Measurements from ENCODE around the gene METRNL. TPM values are rescaled to one million over a fixed set of nuclear protein-coding genes. Genes with fewer than 3 reads are reported as not detected.

Gene METRNL
- total RNA-seq, 4 donors from 2014 or later, result 80.3 to 137 (median 87.7) TPM

DNA sequence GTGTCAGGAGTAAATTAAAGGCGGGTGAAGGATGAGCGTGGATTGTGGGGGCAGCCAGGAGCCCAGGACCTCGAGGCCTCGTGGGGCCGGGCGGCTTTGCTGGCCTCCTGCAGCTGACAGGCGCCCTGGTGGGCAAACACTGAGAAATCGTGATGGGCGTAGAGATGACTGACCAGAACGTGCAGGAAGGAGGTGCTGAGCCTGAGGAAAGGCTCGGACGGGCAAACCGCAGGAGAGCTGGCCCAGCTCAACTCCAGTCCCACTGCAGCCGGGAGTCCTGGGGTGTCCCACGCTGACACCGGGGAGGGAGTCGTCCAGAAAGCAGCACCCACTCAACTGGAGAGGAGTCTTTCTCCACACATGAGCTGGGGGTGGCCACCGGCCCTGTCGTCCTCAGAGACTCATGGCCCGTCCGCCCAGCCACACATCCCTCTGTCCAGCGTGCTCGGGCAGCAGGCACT lies 36.9 kb downstream of the METRNL start:
- Histone ChIP-seq H3K4me1 (peaks cover 0 to 10% (median 0%) of the 10 kb centered on the region in 3 donors), H3K4me3 (no peak overlapping the region), H3K9me3 (no peaks in the 10 kb centered on the region), H3K36me3 (no peaks in the 10 kb centered on the region), H3K27me3 (peaks cover 0 to 29% (median 0%) of the 10 kb centered on the region in 4 donors), H3K27ac (no peak overlapping the region)
- TF ChIP-seq, protein P1, sequence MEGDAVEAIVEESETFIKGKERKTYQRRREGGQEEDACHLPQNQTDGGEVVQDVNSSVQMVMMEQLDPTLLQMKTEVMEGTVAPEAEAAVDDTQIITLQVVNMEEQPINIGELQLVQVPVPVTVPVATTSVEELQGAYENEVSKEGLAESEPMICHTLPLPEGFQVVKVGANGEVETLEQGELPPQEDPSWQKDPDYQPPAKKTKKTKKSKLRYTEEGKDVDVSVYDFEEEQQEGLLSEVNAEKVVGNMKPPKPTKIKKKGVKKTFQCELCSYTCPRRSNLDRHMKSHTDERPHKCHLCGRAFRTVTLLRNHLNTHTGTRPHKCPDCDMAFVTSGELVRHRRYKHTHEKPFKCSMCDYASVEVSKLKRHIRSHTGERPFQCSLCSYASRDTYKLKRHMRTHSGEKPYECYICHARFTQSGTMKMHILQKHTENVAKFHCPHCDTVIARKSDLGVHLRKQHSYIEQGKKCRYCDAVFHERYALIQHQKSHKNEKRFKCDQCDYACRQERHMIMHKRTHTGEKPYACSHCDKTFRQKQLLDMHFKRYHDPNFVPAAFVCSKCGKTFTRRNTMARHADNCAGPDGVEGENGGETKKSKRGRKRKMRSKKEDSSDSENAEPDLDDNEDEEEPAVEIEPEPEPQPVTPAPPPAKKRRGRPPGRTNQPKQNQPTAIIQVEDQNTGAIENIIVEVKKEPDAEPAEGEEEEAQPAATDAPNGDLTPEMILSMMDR (IDR thresholded peaks at IDR 0.05), result no peak
- no peak for TF ChIP-seq POLR2A (IDR thresholded peaks at IDR 0.05)
- intact Hi-C loops (cut with DNase I), result no loop called here
- 82 to 87% methylated on average over 13 to 23 of the region's 23 CpGs for WGBS, 2 donors
- no peak for DNase-seq

DNA sequence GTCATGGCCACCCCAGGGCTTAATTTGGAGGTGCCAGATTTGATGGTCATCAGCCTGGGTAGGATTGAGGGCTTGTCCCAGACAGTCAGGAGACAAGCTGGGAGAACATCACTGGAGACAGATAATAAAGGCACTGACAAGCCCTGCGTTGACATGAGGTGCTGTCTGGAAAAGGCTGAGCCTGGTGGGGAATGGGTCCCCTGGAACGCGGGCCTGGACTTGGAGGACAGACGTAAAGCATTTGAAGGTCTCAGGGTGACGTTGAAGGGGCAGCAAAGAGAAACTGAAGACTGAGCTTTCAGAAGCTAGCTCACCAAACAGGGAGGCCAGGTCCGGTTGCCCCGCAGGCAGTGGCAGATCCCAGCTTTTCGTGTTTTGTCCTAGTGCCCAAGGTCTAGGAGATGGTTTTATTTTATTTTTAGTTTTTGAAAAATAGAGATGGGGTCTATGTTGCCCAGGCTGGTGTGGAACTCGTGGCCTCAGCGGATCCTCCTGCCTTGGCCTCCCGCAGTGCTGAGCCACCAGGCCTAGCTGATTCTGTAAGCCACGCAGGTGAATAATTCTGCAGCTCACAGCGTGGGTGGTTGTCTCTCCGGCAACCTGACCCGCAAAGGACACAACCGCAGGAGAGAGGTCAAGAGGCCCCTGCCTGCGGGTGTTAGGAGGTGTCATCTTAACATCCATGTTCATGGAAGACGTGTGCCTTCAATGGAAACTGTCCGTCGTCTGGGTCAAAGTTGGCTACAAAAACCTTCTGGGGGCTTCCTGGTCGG lies 37.6 kb downstream of the METRNL start:
- H3K4me1 ChIP-seq, result peaks cover 0 to 7% (median 0%) of the 10 kb centered on the region in 3 donors
- intact Hi-C loops (cut with DNase I), result no loop called here
- H3K27me3 ChIP-seq, result peaks cover 0 to 29% (median 0%) of the 10 kb centered on the region in 4 donors
- TF ChIP-seq POLR2A (IDR thresholded peaks at IDR 0.05), result no peak
- TF ChIP-seq, protein P1 (IDR thresholded peaks at IDR 0.05), result no peak
- no peak overlapping the region for H3K27ac ChIP-seq
- 87 to 89% methylated on average over 21 of the region's 21 CpGs for WGBS, 2 donors
- H3K9me3 ChIP-seq, result no peaks in the 10 kb centered on the region
- no peaks in the 10 kb centered on the region for H3K36me3 ChIP-seq
- no peak overlapping the region for H3K4me3 ChIP-seq
- DNase-seq, result no peak

DNA sequence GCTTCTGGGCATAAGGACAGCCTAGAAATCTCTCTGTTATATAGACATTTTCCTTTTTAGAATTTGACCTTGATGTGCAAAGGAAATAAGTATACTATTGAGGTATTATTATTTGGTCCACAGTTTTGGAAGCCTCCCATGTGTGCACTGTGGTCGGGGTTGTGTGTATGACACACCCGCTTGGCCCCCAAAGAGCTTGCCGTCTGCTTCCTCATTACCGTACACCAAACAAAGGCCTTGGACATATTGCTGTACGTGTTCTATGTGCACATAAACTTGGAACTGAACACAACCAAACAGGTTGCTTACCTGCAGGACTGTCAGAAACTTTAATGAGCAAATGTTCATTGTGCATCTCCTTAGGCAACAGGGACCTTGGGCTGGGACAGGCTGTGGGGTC lies 38.2 kb downstream of the METRNL start:
- no peaks in the 10 kb centered on the region for H3K9me3 ChIP-seq
- DNase-seq, result no peak
- TF ChIP-seq, protein P1 (IDR thresholded peaks at IDR 0.05), result no peak
- TF ChIP-seq POLR2A (IDR thresholded peaks at IDR 0.05), result no peak
- H3K27ac ChIP-seq, result no peak overlapping the region
- intact Hi-C loops (cut with DNase I), result no loop called here
- WGBS, 2 donors, result 60% methylated on average over 1 to 5 of the region's 5 CpGs
- H3K36me3 ChIP-seq, result no peaks in the 10 kb centered on the region
- peaks cover 0 to 32% (median 0%) of the 10 kb centered on the region in 4 donors for H3K27me3 ChIP-seq
- H3K4me1 ChIP-seq, result peaks cover 0 to 7% (median 0%) of the 10 kb centered on the region in 3 donors
- no peak overlapping the region for H3K4me3 ChIP-seq

DNA sequence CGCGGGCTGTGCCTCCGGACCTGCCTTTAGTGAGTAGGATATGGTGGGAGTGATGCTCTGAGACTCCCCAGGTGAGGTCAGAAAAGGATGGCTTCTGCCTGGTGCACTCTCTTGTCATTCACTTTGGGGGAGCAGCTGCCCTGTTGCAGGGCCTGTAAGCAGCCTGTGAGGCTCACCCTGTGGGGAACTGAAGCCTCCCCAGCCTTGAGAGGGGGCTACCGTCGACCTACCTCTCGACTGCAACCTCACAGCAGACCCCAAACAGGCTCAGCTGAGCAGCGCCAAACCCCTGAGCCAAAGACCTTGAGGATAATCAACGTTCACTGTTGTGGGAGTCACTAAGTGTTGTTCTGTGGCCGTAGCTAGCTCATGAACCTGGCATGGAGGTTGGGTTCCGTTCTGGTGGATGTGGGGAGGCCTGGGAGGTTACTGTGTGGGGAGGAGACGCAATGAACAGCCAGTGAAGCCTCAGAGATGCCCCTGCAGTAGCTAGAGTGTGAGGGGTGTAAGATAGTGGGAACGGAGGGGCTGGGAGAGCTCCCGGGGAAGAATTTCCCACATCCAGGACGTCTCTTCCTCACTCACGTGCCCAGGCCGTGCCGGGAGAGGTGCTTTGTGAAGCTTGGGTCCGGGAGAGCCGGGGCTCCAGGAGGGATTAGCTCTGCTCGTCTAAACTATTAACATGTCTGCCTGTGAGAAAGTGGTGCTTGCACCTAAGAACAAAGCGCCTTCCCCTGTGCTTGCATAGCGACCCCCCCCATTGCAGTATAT lies 38.8 kb downstream of the METRNL start:
- Histone ChIP-seq H3K36me3 (no peaks in the 10 kb centered on the region), H3K27ac (no peak overlapping the region), H3K27me3 (peaks cover 0 to 39% (median 0%) of the 10 kb centered on the region in 4 donors), H3K4me3 (no peak overlapping the region), H3K4me1 (peaks cover 0 to 7% (median 0%) of the 10 kb centered on the region in 3 donors), H3K9me3 (no peaks in the 10 kb centered on the region)
- intact Hi-C loops (cut with DNase I), result no loop called here
- DNase-seq, result no peak
- 63 to 67% methylated on average over 11 to 17 of the region's 22 CpGs for WGBS, 2 donors
- no peak for TF ChIP-seq POLR2A (IDR thresholded peaks at IDR 0.05)
- TF ChIP-seq, protein P1 (IDR thresholded peaks at IDR 0.05), result no peak

Data from esophagus squamous epithelium (tissue), 5 donors.